ENCODE data around the gene IFNA13. TPM values are rescaled to one million over a fixed set of nuclear protein-coding genes. Genes with fewer than 3 reads are reported as not detected.

Gene IFNA13
- polyA plus RNA-seq, 2 of the 4 experiments (the other 2 are of a cell fraction): not detected

GRCh38 chr9:21412107-21412506 is 44.2 kb upstream of the IFNA13 start:
- no peak overlapping the region for H3K27ac ChIP-seq
- POLR2A ChIA-PET: no interaction called here
- no peak overlapping the region for H3K4me2 ChIP-seq
- FAIRE-seq (no peak), DNase-seq (ENCODE audit: low read depth in 1 of 2, low spot score in 1 of 2) (no peak), ATAC-seq (no peak)
- H3K9me3 ChIP-seq: no peaks in the 10 kb centered on the region
- TF ChIP-seq KDM1A (IDR thresholded peaks at IDR 0.05; ENCODE audit: low read depth) (no peak), CBX2 (IDR thresholded peaks at IDR 0.05; ENCODE audit: borderline replicate concordance, low read depth) (no peak), MYC (IDR thresholded peaks at IDR 0.05; ENCODE audit: borderline replicate concordance, low read length) (no peak), NPAS2 (CRISPR knock-in tag; IDR thresholded peaks at IDR 0.05; ENCODE audit: borderline replicate concordance) (no peak), TP53 (CRISPR knock-in tag; IDR thresholded peaks at IDR 0.05) (no peak), TFCP2L1 (CRISPR knock-in tag; IDR thresholded peaks at IDR 0.05) (no peak), NFE2L2 (conservative IDR thresholded peaks at IDR 0.05; ENCODE audit: low read length) (no peak)
- TF ChIP-seq, protein P1, sequence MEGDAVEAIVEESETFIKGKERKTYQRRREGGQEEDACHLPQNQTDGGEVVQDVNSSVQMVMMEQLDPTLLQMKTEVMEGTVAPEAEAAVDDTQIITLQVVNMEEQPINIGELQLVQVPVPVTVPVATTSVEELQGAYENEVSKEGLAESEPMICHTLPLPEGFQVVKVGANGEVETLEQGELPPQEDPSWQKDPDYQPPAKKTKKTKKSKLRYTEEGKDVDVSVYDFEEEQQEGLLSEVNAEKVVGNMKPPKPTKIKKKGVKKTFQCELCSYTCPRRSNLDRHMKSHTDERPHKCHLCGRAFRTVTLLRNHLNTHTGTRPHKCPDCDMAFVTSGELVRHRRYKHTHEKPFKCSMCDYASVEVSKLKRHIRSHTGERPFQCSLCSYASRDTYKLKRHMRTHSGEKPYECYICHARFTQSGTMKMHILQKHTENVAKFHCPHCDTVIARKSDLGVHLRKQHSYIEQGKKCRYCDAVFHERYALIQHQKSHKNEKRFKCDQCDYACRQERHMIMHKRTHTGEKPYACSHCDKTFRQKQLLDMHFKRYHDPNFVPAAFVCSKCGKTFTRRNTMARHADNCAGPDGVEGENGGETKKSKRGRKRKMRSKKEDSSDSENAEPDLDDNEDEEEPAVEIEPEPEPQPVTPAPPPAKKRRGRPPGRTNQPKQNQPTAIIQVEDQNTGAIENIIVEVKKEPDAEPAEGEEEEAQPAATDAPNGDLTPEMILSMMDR (IDR thresholded peaks at IDR 0.05): no peak
- TF ChIP-seq, protein P2, sequence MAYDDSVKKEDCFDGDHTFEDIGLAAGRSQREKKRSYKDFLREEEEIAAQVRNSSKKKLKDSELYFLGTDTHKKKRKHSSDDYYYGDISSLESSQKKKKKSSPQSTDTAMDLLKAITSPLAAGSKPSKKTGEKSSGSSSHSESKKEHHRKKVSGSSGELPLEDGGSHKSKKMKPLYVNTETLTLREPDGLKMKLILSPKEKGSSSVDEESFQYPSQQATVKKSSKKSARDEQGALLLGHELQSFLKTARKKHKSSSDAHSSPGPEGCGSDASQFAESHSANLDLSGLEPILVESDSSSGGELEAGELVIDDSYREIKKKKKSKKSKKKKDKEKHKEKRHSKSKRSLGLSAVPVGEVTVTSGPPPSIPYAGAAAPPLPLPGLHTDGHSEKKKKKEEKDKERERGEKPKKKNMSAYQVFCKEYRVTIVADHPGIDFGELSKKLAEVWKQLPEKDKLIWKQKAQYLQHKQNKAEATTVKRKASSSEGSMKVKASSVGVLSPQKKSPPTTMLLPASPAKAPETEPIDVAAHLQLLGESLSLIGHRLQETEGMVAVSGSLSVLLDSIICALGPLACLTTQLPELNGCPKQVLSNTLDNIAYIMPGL (CRISPR knock-in tag; IDR thresholded peaks at IDR 0.05; ENCODE audit: borderline replicate concordance): no peak
- TF ChIP-seq, protein P3, sequence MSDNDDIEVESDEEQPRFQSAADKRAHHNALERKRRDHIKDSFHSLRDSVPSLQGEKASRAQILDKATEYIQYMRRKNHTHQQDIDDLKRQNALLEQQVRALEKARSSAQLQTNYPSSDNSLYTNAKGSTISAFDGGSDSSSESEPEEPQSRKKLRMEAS (IDR thresholded peaks at IDR 0.05): no peak
- CTCF ChIA-PET: interaction anchor here (0.6 kb wide), 1 partner anchor 172 kb away, joined by 3 read pairs; the partner anchor contains the start of gene IFNA14
- H3K4me1 ChIP-seq: peaks cover 24% of the 10 kb centered on the region
- H3K4me3 ChIP-seq: no peak overlapping the region

GRCh38 chr9:21408817-21409216 is 41.0 kb upstream of the IFNA13 start, which contains the start of gene IFNA8:
Gene IFNA8 (plus strand): TSS chr9:21409117. CDS start chr9:21409177, 60 bp downstream.
- ATAC-seq: no peak
- no peak for FAIRE-seq
- 97% methylated on average over 1 of the region's 1 CpG for WGBS (ENCODE audit: missing lambda C conversion rate)
- no peaks in the 10 kb centered on the region for H3K9me3 ChIP-seq
- no peaks in the 10 kb centered on the region for H3K4me1 ChIP-seq
- H3K4me2 ChIP-seq: no peak within 1 kb of the TSS
- H3K4me3 ChIP-seq: no peak within 1 kb of the TSS
- POLR2A ChIA-PET: no interaction called here
- H3K27ac ChIP-seq: no peak within 1 kb of the TSS
- TF ChIP-seq FOXS1 (CRISPR knock-in tag; IDR thresholded peaks at IDR 0.05) (no peak), HES2 (IDR thresholded peaks at IDR 0.05) (no peak), TFCP2L1 (CRISPR knock-in tag; IDR thresholded peaks at IDR 0.05) (no peak), KDM1A (IDR thresholded peaks at IDR 0.05; ENCODE audit: low read depth) (no peak), ZNF302 (CRISPR knock-in tag; IDR thresholded peaks at IDR 0.05) (no peak), CBX2 (IDR thresholded peaks at IDR 0.05; ENCODE audit: borderline replicate concordance, low read depth) (no peak), EHF (CRISPR knock-in tag; IDR thresholded peaks at IDR 0.05) (no peak), ESRRA (IDR thresholded peaks at IDR 0.05; ENCODE audit: borderline replicate concordance, low read length) (no peak), HEYL (CRISPR knock-in tag; IDR thresholded peaks at IDR 0.05) (no peak), RNF2 (IDR thresholded peaks at IDR 0.05; ENCODE audit: borderline replicate concordance, low read depth) (no peak), GATA3 (IDR thresholded peaks at IDR 0.05; ENCODE audit: borderline replicate concordance) (no peak), SREBF2 (IDR thresholded peaks at IDR 0.05) (no peak), TP53 (CRISPR knock-in tag; IDR thresholded peaks at IDR 0.05) (no peak), KDM5A (IDR thresholded peaks at IDR 0.05) (no peak), MYC (IDR thresholded peaks at IDR 0.05; ENCODE audit: borderline replicate concordance, low read length) (no peak), FOSL2 (IDR thresholded peaks at IDR 0.05) (no peak), FOSL2 (CRISPR knock-in tag; IDR thresholded peaks at IDR 0.05) (no peak), ZFP36 (IDR thresholded peaks at IDR 0.05; ENCODE audit: borderline replicate concordance, partially characterized antibody) (no peak), NR3C1 (IDR thresholded peaks at IDR 0.05) (no peak)
- TF ChIP-seq, protein P1 (IDR thresholded peaks at IDR 0.05): no peak
- CTCF ChIA-PET: interaction anchor here (1.2 to 1.9 kb wide), 3 partner anchors 13 to 255 kb away, joined by 3 to 12 read pairs (median 4); no protein-coding TSS in a partner anchor
- DNase-seq (ENCODE audit: low read depth in 1 of 2, low spot score in 1 of 2): no peak

All from A549 (cell line).